PC-3 (cell line): Measurements from ENCODE around the gene PRR5L. TPM values are rescaled to one million over a fixed set of nuclear protein-coding genes. Genes with fewer than 3 reads are reported as not detected.

Experiments
- ATAC-seq: fragments of 200-7000 bp; cut with Tn5 transposase; 2 replicates; pipeline ENCODE4 v1.9.1; 2020; ENCODE audit warnings: mild to moderate bottlenecking, moderate library complexity
- BruUV-seq: library from RNA; stranded (reverse); fragments of 400-500 nt; replicated peaks from 2 replicates; lab custom pipeline; 2021; lab: Mats Ljungman, UMichigan
- CTCF ChIA-PET: fragments of 300-600 bp; sonication (Branson Sonifier 250); formaldehyde crosslinking; loops from one replicate; lab custom pipeline; 2022; ENCODE audit warnings: antibody characterized with exemption; lab: Charles Lee
- POLR2A ChIA-PET: fragments of 300-600 bp; sonication (Branson Sonifier 250); formaldehyde crosslinking; loops from one replicate; lab custom pipeline; 2022; ENCODE audit warnings: antibody characterized with exemption; ENCODE audit not compliant: unreplicated experiment; lab: Charles Lee
- DNase-seq: peaks from one replicate; pipeline ENCODE4 v3.0.0-alpha.2; 2015
- H2AFZ ChIP-seq: fragments of 300-600 bp; sonication (generic); 2 replicates; pipeline ENCODE4 v1.6.0; 2016; ENCODE audit warnings: antibody characterized with exemption, low read length
- H3F3A ChIP-seq: fragments of 300-600 bp; sonication (generic); one replicate; pipeline ENCODE4 v1.6.0; 2017; ENCODE audit warnings: antibody characterized with exemption, low read length, control low read depth, mild to moderate bottlenecking; ENCODE audit not compliant: unreplicated experiment
- H3K27ac ChIP-seq: fragments of 300-600 bp; sonication (generic); 2 replicates; pipeline ENCODE4 v1.5.1; 2016; ENCODE audit warnings: mild to moderate bottlenecking, low read length
- H3K27me3 ChIP-seq: fragments of 300-600 bp; sonication (generic); 2 replicates; pipeline ENCODE4 v1.6.1; 2016; ENCODE audit warnings: low read length, mixed read lengths
- H3K36me3 ChIP-seq: fragments of 300-600 bp; sonication (generic); 2 replicates; pipeline ENCODE4 v1.6.1; 2016; ENCODE audit warnings: low read depth, mixed run types, low read length, mixed read lengths
- H3K4me1 ChIP-seq: fragments of 300-600 bp; sonication (generic); 2 replicates; pipeline ENCODE4 v1.5.1; 2016; ENCODE audit warnings: low read length; ENCODE audit not compliant: insufficient read depth
- H3K4me2 ChIP-seq: fragments of 300-600 bp; sonication (generic); 2 replicates; pipeline ENCODE4 v1.6.0; 2016; ENCODE audit warnings: low read length
- H3K4me3 ChIP-seq: fragments of 300-600 bp; sonication (generic); 2 replicates; pipeline ENCODE4 v1.5.1; 2016; ENCODE audit warnings: mild to moderate bottlenecking, low read length, mixed read lengths
- H3K79me2 ChIP-seq: fragments of 300-600 bp; sonication (generic); 2 replicates; pipeline ENCODE4 v1.6.1; 2017; ENCODE audit warnings: low read length, mixed read lengths
- H3K9ac ChIP-seq: fragments of 300-600 bp; sonication (generic); 2 replicates; pipeline ENCODE4 v1.6.0; 2016; ENCODE audit warnings: mild to moderate bottlenecking, low read length
- H3K9me2 ChIP-seq: fragments of 300-600 bp; sonication (generic); replicated peaks from 2 replicates; pipeline ENCODE4 v1.6.1; 2016; ENCODE audit warnings: mixed run types, low read length, mixed read lengths
- H3K9me3 ChIP-seq: fragments of 300-600 bp; sonication (generic); 2 replicates; pipeline ENCODE4 v1.6.1; 2016; ENCODE audit warnings: low read length, mixed read lengths
- H4K20me1 ChIP-seq: fragments of 300-600 bp; sonication (generic); 2 replicates; pipeline ENCODE4 v1.6.1; 2016; ENCODE audit warnings: low read length, mixed read lengths
- CTCF ChIP-seq: fragments of 300-600 bp; sonication (generic); conservative IDR thresholded peaks from 2 replicates; pipeline ENCODE4 v1.5.1; 2017; ENCODE audit warnings: antibody characterized with exemption, low read depth, mild to moderate bottlenecking, low read length
- EZH2 ChIP-seq: fragments of 300-600 bp; sonication (generic); IDR thresholded peaks from one replicate; pipeline ENCODE4 v1.6.1; 2017; ENCODE audit warnings: antibody characterized with exemption, mild to moderate bottlenecking, low read length; ENCODE audit not compliant: unreplicated experiment
- EZH2phosphoT487 ChIP-seq: fragments of 300-600 bp; sonication (generic); IDR thresholded peaks from 2 replicates; pipeline ENCODE4 v1.6.1; 2018; ENCODE audit warnings: mild to moderate bottlenecking, antibody characterized with exemption, low read length, borderline replicate concordance
- intact Hi-C: fragments of 100-400 bp; cut with micrococcal nuclease; formaldehyde crosslinking; loops from 2 replicates; pipeline ENCODE4 v1.9.0; 2023
- total RNA-seq: library from RNA; depleted of rRNA; stranded (reverse); fragments of >200 nt; gene quantifications from 2 replicates; pipeline ENCODE4 v1.2.3, GENCODE V29; 2014

Gene PRR5L
- total RNA-seq, 1 experiment from 2014 or later, result 4.7 TPM

- no TSS peak for BruUV-seq
These were observed 98.8 kb downstream of the PRR5L start for GRCh38 chr11:36394926-36395325.

GRCh38 chr11:36395978-36396736 lies 100.1 kb downstream of the PRR5L start:
- Histone ChIP-seq H4K20me1 (no peaks in the 10 kb centered on the region), H3K9me2 (no peaks in the 10 kb centered on the region), H3K27ac (no peak overlapping the region), H3K4me1 (no peaks in the 10 kb centered on the region), H3K79me2 (no peaks in the 10 kb centered on the region), H2AFZ (no peak overlapping the region), H3K36me3 (no peaks in the 10 kb centered on the region), H3F3A (no peaks in the 10 kb centered on the region), H3K4me2 (no peak overlapping the region), H3K4me3 (no peak overlapping the region), H3K9me3 (no peaks in the 10 kb centered on the region), H3K9ac (no peak overlapping the region), H3K27me3 (no peaks in the 10 kb centered on the region)
- DNase-seq (no peak), ATAC-seq (no peak)
- ChIA-PET CTCF (no interaction called here), POLR2A (no interaction called here)
- no TSS peak for BruUV-seq
- intact Hi-C loops, result no loop called here
- TF ChIP-seq CTCF, result no peak
- no peak for TF ChIP-seq EZH2phosphoT487
- no peak for TF ChIP-seq EZH2

More at GRCh38 chr11:36394926-36395325, 98.8 kb downstream of the PRR5L start:
- H3K36me3 ChIP-seq, result no peaks in the 10 kb centered on the region
- DNase-seq, result no peak
- H2AFZ ChIP-seq, result no peak overlapping the region
- H3K4me1 ChIP-seq, result no peaks in the 10 kb centered on the region
- no peaks in the 10 kb centered on the region for H3K79me2 ChIP-seq
- no peaks in the 10 kb centered on the region for H3K9me3 ChIP-seq
- no peak overlapping the region for H3K4me2 ChIP-seq
- no peaks in the 10 kb centered on the region for H3K9me2 ChIP-seq
- no peaks in the 10 kb centered on the region for H3F3A ChIP-seq
- TF ChIP-seq CTCF (no peak), EZH2 (no peak), EZH2phosphoT487 (no peak)
- POLR2A ChIA-PET, result interaction anchor here (0.7 kb wide), 1 partner anchor 552 kb away, joined by 4 read pairs; no protein-coding TSS in a partner anchor
- H3K9ac ChIP-seq, result no peak overlapping the region
- no peak overlapping the region for H3K4me3 ChIP-seq
- ATAC-seq, result no peak
- CTCF ChIA-PET, result no interaction called here
- no peaks in the 10 kb centered on the region for H4K20me1 ChIP-seq
- no peaks in the 10 kb centered on the region for H3K27me3 ChIP-seq
- intact Hi-C loops, result no loop called here
- no peak overlapping the region for H3K27ac ChIP-seq

- H3K4me1 ChIP-seq, result no peaks in the 10 kb centered on the region
- no peaks in the 10 kb centered on the region for H3K27me3 ChIP-seq
- H3K9me3 ChIP-seq, result no peaks in the 10 kb centered on the region
- no peak overlapping the region for H3K4me2 ChIP-seq
- no peaks in the 10 kb centered on the region for H3K36me3 ChIP-seq
- TF ChIP-seq CTCF (no peak), EZH2 (no peak), EZH2phosphoT487 (no peak)
- no peak for DNase-seq
- H4K20me1 ChIP-seq, result no peaks in the 10 kb centered on the region
- H3F3A ChIP-seq, result no peaks in the 10 kb centered on the region
- no peak for ATAC-seq
- intact Hi-C loops, result no loop called here
- H3K9ac ChIP-seq, result no peak overlapping the region
- H3K4me3 ChIP-seq, result no peak overlapping the region
- ChIA-PET POLR2A (no interaction called here), CTCF (no interaction called here)
- no peak overlapping the region for H3K27ac ChIP-seq
- H2AFZ ChIP-seq, result 0 out of 2 replicates have a peak overlapping the region, but pooled peaks have one; percentile 18
- no TSS peak for BruUV-seq
- H3K9me2 ChIP-seq, result no peaks in the 10 kb centered on the region
- no peaks in the 10 kb centered on the region for H3K79me2 ChIP-seq
These were observed 102.3 kb downstream of the PRR5L start for GRCh38 chr11:36398231-36398953.
